GM12878 (cell line): ENCODE data around the gene EML5. TPM values are rescaled to one million over a fixed set of nuclear protein-coding genes. Genes with fewer than 3 reads are reported as not detected.

ENCODE experiments used
- ATAC-seq: fragments of 200-7000 bp; cut with Tn5 transposase; 3 replicates; pipeline ENCODE4 v1.9.1; 2020; ENCODE audit warnings: mild to moderate bottlenecking, moderate library complexity
- BruUV-seq: library from RNA; stranded (reverse); fragments of 400-500 nt; replicated peaks from 2 replicates; lab custom pipeline; 2021; lab: Mats Ljungman, UMichigan
- CTCF ChIA-PET: fragments of 300-600 bp; sonication (Branson Sonifier 250); formaldehyde crosslinking; extraction: SDS; loops from one replicate; lab custom pipeline; 2021; ENCODE audit warnings: inconsistent platforms; lab: Yijun Ruan, JAX
- POLR2A ChIA-PET: fragments of 350-600 bp; formaldehyde crosslinking; extraction: SDS; loops from one replicate; lab custom pipeline; 2021; ENCODE audit warnings: inconsistent platforms; lab: Charles Lee
- RAD21 ChIA-PET: fragments of 300-600 bp; sonication (Branson Sonifier 250); formaldehyde crosslinking; loops from one replicate; lab custom pipeline; 2023; ENCODE audit warnings: antibody characterized with exemption; ENCODE audit not compliant: unreplicated experiment; lab: Charles Lee
- SMC1A ChIA-PET: fragments of 300-600 bp; sonication (Branson Sonifier 250); formaldehyde crosslinking; loops from one replicate; lab custom pipeline; 2023; ENCODE audit not compliant: unreplicated experiment, uncharacterized antibody; lab: Charles Lee
- DNase-seq: peaks from one replicate; pipeline ENCODE4 v3.0.0-alpha.2; 2011; ENCODE audit warnings: low read depth, low spot score
- FAIRE-seq: peaks from 3 replicates; lab custom pipeline; 2011; peaks lifted over from hg19 to GRCh38; lab: Jason Lieb, UNC
- H2AFZ ChIP-seq: 2 replicates; pipeline ENCODE4 v1.6.0; 2011; ENCODE audit warnings: low read depth, low read length, control low read depth; ENCODE audit not compliant: control insufficient read depth
- H3K27ac ChIP-seq: 2 replicates; pipeline ENCODE4 v1.5.1; 2011; ENCODE audit warnings: control low read depth; ENCODE audit not compliant: control insufficient read depth, insufficient read depth
- H3K27me3 ChIP-seq, 2 experiments: replicated peaks in 1 of 2; 2 replicates each; pipeline versions ENCODE4 v1.6.0 to v1.6.1; 2011; ENCODE audit warnings: low read length in 1 of 2; ENCODE audit not compliant: control insufficient read depth in 2 of 2, insufficient read depth in 2 of 2
- H3K36me3 ChIP-seq, 2 experiments: 2 replicates each; pipeline ENCODE4 v1.5.1; 2011; ENCODE audit warnings: low read length in 1 of 2; ENCODE audit not compliant: control insufficient read depth in 2 of 2, insufficient read depth in 2 of 2
- H3K4me1 ChIP-seq: 2 replicates; pipeline ENCODE4 v1.6.1; 2011; ENCODE audit warnings: mild to moderate bottlenecking, low read length, moderate library complexity, mixed read lengths; ENCODE audit not compliant: control insufficient read depth, insufficient read depth
- H3K4me2 ChIP-seq: 2 replicates; pipeline ENCODE4 v1.6.0; 2011; ENCODE audit warnings: control low read depth; ENCODE audit not compliant: control insufficient read depth, insufficient read depth
- H3K4me3 ChIP-seq: fragments of 200-600 bp; sonication (generic); 2 replicates; pipeline ENCODE4 v1.5.1; 2016
- H3K79me2 ChIP-seq: 2 replicates; pipeline ENCODE4 v1.6.0; 2011; ENCODE audit warnings: low read length; ENCODE audit not compliant: control insufficient read depth, insufficient read depth
- H3K9ac ChIP-seq: 2 replicates; pipeline ENCODE4 v1.8.0; 2011; ENCODE audit warnings: low read length, control low read depth, mixed read lengths; ENCODE audit not compliant: control insufficient read depth, insufficient read depth
- H3K9me3 ChIP-seq: replicated peaks from 3 replicates; pipeline ENCODE4 v1.5.1; 2011; ENCODE audit warnings: mild to moderate bottlenecking, low read length; ENCODE audit not compliant: control insufficient read depth, insufficient read depth
- H4K20me1 ChIP-seq: 2 replicates; pipeline ENCODE4 v1.6.0; 2011; ENCODE audit not compliant: control insufficient read depth, insufficient read depth
- NBN ChIP-seq: fragments of 450-650 bp; IDR thresholded peaks from 2 replicates; pipeline ENCODE4 v1.6.1; 2016
- NFXL1 ChIP-seq: fragments of 450-650 bp; IDR thresholded peaks from 2 replicates; pipeline ENCODE4 v1.6.1; 2017; ENCODE audit warnings: antibody characterized with exemption, mild to moderate bottlenecking, borderline replicate concordance
- PAX8 ChIP-seq: fragments of 450-650 bp; IDR thresholded peaks from 2 replicates; pipeline ENCODE4 v1.6.1; 2017; ENCODE audit warnings: mild to moderate bottlenecking, moderate library complexity
- RCOR1 ChIP-seq: conservative IDR thresholded peaks from 2 replicates; pipeline ENCODE4 v1.6.1; 2012; ENCODE audit warnings: low read depth, low read length, improper control_type of control experiment
- SMAD5 ChIP-seq: IDR thresholded peaks from 2 replicates; pipeline ENCODE4 v1.6.1; 2016; ENCODE audit warnings: antibody characterized with exemption, low read depth
- SREBF1 ChIP-seq: IDR thresholded peaks from 2 replicates; pipeline ENCODE4 v1.6.1; 2012; ENCODE audit warnings: mild to moderate bottlenecking, low read length
- TCF12 ChIP-seq: IDR thresholded peaks from 2 replicates; pipeline ENCODE4 v1.6.1; 2011; ENCODE audit warnings: low read depth, mild to moderate bottlenecking, low read length
- ZNF384 ChIP-seq: IDR thresholded peaks from 2 replicates; pipeline ENCODE4 v1.6.1; 2012; ENCODE audit warnings: low read depth, mild to moderate bottlenecking, low read length, improper control_type of control experiment, borderline replicate concordance
- in situ Hi-C: fragments of 300-500 bp; cut with MboI; formaldehyde crosslinking; loops from 9 replicates; pipeline ENCODE4 v1.14.3; 2018; ENCODE audit warnings: mixed read lengths
- intact Hi-C: fragments of 100-400 bp; cut with micrococcal nuclease; formaldehyde crosslinking; loops from one replicate; pipeline ENCODE4 v1.14.2; 2022; ENCODE audit not compliant: unreplicated experiment
- polyA plus RNA-seq, 11 experiments: library from polyadenylated mRNA; depleted of rRNA in 4 of 11; unstranded in 6 of 11; stranded (reverse) in 5 of 11; fragments of >200 nt; fragmentation: Nextera tagmentation in 4 of 11; fragmentation: Illumina TruSeq in 1 of 11; extraction: Ambion mirVana in 4 of 11; extraction: Trizol in 1 of 11; gene quantifications; 1 replicate in 1 of 11; 2 replicates in 10 of 11; pipeline versions ENCODE4 v1.2.1 to v1.2.3, GENCODE V29; 2011 to 2016; ENCODE audit warnings: inconsistent platforms in 2 of 11, missing spikeins in 2 of 11, low read depth in 1 of 11
- total RNA-seq, 4 experiments: library from RNA; depleted of rRNA in 3 of 4; stranded (reverse); fragments of >200 nt in 3 of 4; fragmentation: Illumina TruSeq in 1 of 4; extraction: Trizol in 1 of 4; gene quantifications; 2 replicates each; pipeline versions ENCODE4 v1.2.1 to v1.2.3, GENCODE V29; 2013 to 2021
- TF ChIP-seq, protein P1 (sequence below): fragments of 450-650 bp; IDR thresholded peaks from 2 replicates; pipeline ENCODE4 v1.6.1; 2018; ENCODE audit warnings: borderline replicate concordance, mild to moderate bottlenecking; ENCODE audit not compliant: partially characterized antibody
- TF ChIP-seq, protein P2 (sequence below): fragments of 450-650 bp; IDR thresholded peaks from 2 replicates; pipeline ENCODE4 v1.6.1; 2017; ENCODE audit warnings: mild to moderate bottlenecking, moderate library complexity
- TF ChIP-seq, protein P3 (sequence below): IDR thresholded peaks from 2 replicates; pipeline ENCODE4 v1.6.1; 2012; ENCODE audit warnings: low read length, inconsistent platforms
- TF ChIP-seq, protein P4 (sequence below): fragments of 450-650 bp; IDR thresholded peaks from 2 replicates; pipeline ENCODE4 v1.6.1; 2014; ENCODE audit warnings: mild to moderate bottlenecking
- TF ChIP-seq, protein P5 (sequence below): fragments of 450-650 bp; formaldehyde crosslinking; IDR thresholded peaks from 2 replicates; pipeline ENCODE4 v1.4.0; 2020; ENCODE audit warnings: mild to moderate bottlenecking, moderate library complexity

Gene EML5
- total and polyA plus RNA-seq, 10 of the 15 experiments (the other 5 are each of a cell fraction or from before 2014, with no cell fraction given), result 0.08 to 0.35 (median 0.22) TPM; not detected in 1

DNA sequence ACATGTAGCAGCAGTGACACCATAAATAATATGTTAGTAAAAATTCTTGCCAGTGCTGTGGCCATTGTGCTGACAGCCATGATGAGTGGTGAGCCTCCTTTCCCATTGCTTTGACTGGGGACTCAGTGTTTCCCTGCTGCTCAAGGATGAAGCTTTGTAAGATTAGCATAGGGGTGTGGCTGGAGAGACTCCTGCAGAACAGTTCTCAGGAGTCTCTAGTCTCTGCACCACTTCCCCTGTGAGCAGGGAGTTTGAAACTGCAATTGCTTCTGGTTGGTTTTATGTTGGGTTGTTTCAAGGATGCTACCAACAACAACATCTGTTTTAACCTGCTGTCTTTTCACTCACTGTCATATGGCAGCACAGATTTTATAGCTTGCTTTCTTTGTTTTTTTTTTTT lies 188.5 kb downstream of the EML5 start:
- Histone ChIP-seq H2AFZ (no peak overlapping the region), H3K4me1 (peaks cover 17% of the 10 kb centered on the region), H4K20me1 (no peaks in the 10 kb centered on the region), H3K27me3 (no peaks in the 10 kb centered on the region), H3K9me3 (no peaks in the 10 kb centered on the region), H3K27ac (no peak overlapping the region), H3K4me3 (no peak overlapping the region), H3K79me2 (no peaks in the 10 kb centered on the region), H3K9ac (no peak overlapping the region), H3K36me3 (peaks cover 11 to 16% of the 10 kb centered on the region in 2 experiments), H3K4me2 (no peak overlapping the region)
- intact Hi-C loops (no loop called here), in situ Hi-C loops (no loop called here)
- POLR2A ChIA-PET, result no interaction called here
- SMC1A ChIA-PET, result no interaction called here
- no peak for ATAC-seq
- no TSS peak for BruUV-seq
- RAD21 ChIA-PET, result interaction anchor here (1.1 kb wide), 1 partner anchor 23 kb away, joined by 4 read pairs; no protein-coding TSS in a partner anchor
- DNase-seq, result no peak
- CTCF ChIA-PET, result no interaction called here
- no peak for FAIRE-seq
- TF ChIP-seq TCF12 (no peak), NFXL1 (no peak), SREBF1 (no peak), RCOR1 (no peak), ZNF384 (no peak), PAX8 (no peak), SMAD5 (no peak), NBN (no peak)
- TF ChIP-seq, protein P1, sequence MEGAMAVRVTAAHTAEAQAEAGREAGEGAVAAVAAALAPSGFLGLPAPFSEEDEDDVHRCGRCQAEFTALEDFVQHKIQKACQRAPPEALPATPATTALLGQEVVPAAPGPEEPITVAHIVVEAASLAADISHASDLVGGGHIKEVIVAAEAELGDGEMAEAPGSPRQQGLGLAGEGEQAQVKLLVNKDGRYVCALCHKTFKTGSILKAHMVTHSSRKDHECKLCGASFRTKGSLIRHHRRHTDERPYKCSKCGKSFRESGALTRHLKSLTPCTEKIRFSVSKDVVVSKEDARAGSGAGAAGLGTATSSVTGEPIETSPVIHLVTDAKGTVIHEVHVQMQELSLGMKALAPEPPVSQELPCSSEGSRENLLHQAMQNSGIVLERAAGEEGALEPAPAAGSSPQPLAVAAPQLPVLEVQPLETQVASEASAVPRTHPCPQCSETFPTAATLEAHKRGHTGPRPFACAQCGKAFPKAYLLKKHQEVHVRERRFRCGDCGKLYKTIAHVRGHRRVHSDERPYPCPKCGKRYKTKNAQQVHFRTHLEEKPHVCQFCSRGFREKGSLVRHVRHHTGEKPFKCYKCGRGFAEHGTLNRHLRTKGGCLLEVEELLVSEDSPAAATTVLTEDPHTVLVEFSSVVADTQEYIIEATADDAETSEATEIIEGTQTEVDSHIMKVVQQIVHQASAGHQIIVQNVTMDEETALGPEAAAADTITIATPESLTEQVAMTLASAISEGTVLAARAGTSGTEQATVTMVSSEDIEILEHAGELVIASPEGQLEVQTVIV, result no peak
- TF ChIP-seq, protein P2, sequence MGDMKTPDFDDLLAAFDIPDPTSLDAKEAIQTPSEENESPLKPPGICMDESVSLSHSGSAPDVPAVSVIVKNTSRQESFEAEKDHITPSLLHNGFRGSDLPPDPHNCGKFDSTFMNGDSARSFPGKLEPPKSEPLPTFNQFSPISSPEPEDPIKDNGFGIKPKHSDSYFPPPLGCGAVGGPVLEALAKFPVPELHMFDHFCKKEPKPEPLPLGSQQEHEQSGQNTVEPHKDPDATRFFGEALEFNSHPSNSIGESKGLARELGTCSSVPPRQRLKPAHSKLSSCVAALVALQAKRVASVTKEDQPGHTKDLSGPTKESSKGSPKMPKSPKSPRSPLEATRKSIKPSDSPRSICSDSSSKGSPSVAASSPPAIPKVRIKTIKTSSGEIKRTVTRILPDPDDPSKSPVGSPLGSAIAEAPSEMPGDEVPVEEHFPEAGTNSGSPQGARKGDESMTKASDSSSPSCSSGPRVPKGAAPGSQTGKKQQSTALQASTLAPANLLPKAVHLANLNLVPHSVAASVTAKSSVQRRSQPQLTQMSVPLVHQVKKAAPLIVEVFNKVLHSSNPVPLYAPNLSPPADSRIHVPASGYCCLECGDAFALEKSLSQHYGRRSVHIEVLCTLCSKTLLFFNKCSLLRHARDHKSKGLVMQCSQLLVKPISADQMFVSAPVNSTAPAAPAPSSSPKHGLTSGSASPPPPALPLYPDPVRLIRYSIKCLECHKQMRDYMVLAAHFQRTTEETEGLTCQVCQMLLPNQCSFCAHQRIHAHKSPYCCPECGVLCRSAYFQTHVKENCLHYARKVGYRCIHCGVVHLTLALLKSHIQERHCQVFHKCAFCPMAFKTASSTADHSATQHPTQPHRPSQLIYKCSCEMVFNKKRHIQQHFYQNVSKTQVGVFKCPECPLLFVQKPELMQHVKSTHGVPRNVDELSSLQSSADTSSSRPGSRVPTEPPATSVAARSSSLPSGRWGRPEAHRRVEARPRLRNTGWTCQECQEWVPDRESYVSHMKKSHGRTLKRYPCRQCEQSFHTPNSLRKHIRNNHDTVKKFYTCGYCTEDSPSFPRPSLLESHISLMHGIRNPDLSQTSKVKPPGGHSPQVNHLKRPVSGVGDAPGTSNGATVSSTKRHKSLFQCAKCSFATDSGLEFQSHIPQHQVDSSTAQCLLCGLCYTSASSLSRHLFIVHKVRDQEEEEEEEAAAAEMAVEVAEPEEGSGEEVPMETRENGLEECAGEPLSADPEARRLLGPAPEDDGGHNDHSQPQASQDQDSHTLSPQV, result no peak
- TF ChIP-seq, protein P3, sequence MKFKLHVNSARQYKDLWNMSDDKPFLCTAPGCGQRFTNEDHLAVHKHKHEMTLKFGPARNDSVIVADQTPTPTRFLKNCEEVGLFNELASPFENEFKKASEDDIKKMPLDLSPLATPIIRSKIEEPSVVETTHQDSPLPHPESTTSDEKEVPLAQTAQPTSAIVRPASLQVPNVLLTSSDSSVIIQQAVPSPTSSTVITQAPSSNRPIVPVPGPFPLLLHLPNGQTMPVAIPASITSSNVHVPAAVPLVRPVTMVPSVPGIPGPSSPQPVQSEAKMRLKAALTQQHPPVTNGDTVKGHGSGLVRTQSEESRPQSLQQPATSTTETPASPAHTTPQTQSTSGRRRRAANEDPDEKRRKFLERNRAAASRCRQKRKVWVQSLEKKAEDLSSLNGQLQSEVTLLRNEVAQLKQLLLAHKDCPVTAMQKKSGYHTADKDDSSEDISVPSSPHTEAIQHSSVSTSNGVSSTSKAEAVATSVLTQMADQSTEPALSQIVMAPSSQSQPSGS, result no peak
- TF ChIP-seq, protein P4, sequence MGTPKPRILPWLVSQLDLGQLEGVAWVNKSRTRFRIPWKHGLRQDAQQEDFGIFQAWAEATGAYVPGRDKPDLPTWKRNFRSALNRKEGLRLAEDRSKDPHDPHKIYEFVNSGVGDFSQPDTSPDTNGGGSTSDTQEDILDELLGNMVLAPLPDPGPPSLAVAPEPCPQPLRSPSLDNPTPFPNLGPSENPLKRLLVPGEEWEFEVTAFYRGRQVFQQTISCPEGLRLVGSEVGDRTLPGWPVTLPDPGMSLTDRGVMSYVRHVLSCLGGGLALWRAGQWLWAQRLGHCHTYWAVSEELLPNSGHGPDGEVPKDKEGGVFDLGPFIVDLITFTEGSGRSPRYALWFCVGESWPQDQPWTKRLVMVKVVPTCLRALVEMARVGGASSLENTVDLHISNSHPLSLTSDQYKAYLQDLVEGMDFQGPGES, result no peak
- TF ChIP-seq, protein P5, sequence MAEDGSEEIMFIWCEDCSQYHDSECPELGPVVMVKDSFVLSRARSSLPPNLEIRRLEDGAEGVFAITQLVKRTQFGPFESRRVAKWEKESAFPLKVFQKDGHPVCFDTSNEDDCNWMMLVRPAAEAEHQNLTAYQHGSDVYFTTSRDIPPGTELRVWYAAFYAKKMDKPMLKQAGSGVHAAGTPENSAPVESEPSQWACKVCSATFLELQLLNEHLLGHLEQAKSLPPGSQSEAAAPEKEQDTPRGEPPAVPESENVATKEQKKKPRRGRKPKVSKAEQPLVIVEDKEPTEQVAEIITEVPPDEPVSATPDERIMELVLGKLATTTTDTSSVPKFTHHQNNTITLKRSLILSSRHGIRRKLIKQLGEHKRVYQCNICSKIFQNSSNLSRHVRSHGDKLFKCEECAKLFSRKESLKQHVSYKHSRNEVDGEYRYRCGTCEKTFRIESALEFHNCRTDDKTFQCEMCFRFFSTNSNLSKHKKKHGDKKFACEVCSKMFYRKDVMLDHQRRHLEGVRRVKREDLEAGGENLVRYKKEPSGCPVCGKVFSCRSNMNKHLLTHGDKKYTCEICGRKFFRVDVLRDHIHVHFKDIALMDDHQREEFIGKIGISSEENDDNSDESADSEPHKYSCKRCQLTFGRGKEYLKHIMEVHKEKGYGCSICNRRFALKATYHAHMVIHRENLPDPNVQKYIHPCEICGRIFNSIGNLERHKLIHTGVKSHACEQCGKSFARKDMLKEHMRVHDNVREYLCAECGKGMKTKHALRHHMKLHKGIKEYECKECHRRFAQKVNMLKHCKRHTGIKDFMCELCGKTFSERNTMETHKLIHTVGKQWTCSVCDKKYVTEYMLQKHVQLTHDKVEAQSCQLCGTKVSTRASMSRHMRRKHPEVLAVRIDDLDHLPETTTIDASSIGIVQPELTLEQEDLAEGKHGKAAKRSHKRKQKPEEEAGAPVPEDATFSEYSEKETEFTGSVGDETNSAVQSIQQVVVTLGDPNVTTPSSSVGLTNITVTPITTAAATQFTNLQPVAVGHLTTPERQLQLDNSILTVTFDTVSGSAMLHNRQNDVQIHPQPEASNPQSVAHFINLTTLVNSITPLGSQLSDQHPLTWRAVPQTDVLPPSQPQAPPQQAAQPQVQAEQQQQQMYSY (CRISPR knock-in tag), result no peak
